Right kidney (tissue), 1 donor: ENCODE measurements around the gene MTM1.
A peak's percentile ranks its signal among the peaks of the same experiment; 100 is the strongest.

Source experiments
- DNase-seq: peaks from one replicate; pipeline ENCODE4 v3.0.0-alpha.2; 2016

Gene MTM1

DNA sequence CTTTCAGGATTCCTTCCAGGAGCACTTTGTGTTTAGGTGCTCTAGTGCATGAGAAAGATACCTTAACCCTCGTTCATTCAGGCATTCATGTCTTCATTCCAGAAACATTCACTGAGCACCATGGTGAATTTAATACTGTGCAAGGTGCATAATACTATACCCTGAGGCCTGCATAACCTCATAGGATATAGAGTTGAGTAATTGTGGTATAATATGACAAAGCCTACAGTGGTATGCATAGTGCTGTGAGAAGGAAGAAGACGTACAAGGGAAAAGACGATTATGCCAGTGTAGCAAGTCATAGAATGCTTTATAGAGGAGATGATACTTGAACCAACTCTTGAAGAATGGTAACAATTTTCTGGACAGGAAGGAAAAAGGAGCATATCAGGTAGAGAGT, 34.3 kb downstream of the MTM1 start:
- DNase-seq: no peak

DNA sequence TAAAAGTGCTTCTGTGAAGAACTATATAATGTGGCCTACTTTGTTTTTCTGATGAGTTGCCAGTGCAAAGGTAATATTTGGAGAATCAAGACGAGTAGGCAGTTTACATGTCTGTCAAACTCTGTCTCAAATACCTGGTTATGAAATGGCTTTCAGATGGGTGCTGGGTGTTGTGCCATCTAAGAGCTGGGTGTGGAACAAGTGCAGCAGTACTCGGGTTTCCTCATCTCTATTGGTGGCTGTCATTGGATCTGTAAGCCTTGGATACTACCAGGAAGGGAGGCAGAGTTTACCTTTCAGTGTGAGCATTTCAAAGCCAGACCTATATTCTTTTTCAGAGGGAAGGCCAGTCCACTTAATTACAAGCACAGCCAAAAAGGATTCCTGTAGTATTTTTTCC, 37.2 kb downstream of the MTM1 start:
- no peak for DNase-seq

DNA sequence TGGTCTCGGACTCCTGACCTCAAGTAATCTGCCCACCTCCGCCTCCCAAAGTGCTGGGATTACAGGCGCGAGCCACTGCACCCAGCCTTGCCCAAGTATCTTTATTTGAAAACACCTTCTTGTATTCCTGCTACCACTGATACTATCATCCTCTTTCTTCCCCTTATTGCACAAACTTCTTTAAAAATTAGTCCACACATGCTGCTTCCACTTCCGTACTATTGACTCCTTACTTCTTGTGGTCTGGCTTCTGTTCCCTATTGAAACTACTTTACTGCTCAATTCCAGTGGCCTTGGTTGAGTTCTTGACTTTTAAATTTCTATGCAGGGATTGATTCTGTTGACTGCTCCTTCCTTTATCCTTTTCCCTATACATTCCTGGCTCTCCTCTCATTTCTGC, 38.8 kb downstream of the MTM1 start:
- DNase-seq: no peak

DNA sequence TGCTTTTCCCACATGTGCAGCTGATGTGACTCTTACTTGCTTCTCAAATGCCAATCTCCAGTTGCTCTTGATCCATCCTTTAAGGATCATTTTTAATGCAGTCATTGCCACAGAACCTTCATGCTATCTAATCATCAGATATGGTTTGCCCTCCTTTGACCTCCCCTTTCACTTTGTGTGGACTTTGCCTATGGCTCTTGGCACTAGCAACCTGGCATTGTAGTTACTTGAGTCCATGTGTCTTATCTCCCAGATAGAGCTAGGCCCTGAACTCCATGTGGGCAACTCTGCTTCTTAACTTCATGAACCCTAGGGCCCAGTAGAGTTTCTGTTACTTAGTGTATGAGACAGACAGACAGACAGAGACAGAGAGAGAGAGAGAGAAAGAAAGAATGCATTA, 41.6 kb downstream of the MTM1 start:
- DNase-seq: no peak

DNA sequence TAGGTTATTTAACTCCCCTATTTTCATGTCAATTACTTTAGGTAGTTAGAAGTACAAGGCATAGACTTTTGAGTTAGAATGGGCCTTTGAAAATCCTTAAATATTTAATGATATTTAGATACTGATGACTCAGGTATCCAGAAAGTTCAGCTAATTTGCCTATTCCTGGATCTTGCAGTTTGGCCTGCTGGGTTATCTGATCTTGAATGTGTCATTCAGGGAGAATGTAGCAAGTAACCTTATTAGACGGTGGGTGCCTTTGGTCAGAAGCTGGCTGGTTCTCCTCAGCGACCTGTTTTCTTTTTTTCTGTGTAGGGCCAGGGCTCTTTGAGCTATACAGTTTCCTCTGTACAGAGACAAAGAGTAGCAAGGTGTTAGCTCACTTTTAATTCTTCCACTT, 42.0 kb downstream of the MTM1 start:
- DNase-seq: no peak

DNA sequence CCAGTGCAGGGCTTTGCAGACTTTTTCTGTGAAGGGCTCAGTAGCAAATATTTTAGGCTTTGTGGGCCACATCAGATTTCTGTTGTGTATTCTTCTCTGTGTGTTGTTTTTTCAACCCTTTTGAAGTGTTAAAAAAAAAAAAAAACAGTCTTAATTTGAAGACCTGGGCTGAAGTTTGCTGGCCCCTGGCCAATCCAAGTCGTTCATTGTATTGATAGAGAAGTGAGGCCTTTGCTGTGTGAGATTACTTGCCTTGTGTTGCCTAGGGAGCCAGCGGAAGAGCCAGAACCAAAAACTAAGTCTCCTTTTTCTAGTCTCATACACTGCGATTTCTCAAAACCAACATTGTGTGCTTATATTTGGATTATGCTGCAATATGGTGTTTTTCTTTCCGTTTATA, 46.9 kb downstream of the MTM1 start:
- no peak for DNase-seq

DNA sequence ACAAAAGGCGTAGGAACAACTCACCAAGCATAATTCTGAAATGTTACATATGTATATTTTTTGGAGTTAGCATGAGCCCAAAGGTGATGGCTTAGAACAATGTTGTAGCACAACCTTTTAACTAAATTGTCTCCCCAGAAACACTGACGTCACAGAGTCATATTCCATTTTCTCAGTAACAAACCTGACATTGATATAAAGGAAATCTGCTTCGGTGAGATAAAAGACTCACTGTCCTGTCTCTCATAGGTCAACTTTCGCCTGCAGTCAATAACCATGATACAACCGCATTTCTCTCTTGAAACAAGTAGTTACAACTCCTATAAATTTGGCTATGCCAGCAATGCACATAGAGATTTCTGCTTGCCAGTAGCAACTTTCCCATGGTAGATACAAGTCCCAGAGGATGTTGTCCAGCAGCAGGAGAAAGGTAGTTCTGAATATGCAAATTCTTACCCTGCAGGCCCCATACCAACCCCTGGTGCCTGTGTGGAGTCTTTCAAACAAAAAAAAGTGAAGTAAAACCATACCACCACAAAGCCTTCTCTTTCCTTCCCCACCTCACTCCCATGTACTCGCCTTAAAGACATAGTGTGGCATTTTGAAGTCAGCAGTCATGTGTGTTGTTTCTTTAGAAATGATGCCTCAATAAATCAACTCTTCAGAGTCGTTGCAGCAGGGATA, 47.9 kb downstream of the MTM1 start:
- DNase-seq: no peak

DNA sequence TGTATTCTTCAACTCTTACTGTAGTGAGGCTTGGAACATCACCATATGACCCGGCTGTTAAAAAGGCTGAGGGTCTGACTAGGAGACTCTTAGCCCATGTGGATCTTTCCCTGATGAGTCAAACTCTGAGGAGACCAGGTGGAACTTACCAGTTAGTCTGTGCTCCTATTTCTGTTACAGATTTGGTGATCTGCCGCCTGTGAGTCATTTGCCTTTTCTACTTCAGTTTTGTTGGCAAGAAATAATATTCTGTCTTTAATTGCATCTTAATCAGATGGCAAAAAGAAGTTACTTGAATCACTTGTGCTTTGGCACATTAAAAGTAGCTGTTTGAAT, 48.4 kb downstream of the MTM1 start:
- no peak for DNase-seq

DNA sequence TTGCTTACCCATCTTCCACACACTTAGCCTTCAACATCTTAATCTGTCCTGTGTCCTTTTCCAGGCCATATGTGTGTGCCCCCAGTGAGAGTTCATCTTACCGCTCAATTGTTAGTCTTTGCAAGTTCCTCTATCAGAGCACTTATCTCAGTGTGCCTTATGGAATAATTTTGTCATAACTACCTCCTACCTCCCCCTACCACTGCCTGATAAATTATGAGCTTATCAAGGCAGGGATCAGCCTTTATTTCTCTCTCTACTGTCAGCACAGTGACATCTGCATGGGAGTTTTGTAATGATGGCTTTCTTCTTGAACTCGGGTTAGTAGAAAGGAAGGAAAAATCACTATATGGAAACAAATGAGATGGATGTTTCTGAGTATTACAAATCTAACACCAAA, 53.2 kb downstream of the MTM1 start:
- no peak for DNase-seq

DNA sequence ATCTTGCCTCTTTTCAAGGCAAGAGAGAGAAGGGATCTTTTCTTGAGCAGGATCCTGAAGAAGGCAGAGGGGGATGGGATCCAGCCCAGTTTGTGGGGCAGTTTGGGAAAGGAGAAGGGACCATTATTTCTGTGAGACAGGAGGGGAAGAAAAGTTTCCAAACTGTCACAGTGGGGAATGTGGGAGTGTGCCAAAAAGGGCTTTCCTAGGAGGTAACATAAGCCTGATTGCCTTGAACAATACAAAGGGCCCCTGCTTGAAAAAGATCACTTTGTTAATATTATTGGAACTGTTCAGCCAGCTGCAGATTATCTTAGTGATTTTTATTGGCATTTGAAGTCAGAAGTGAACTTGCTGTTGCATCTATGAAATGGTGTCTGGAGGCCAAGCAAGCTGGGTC, 55.2 kb downstream of the MTM1 start:
- no peak for DNase-seq

DNA sequence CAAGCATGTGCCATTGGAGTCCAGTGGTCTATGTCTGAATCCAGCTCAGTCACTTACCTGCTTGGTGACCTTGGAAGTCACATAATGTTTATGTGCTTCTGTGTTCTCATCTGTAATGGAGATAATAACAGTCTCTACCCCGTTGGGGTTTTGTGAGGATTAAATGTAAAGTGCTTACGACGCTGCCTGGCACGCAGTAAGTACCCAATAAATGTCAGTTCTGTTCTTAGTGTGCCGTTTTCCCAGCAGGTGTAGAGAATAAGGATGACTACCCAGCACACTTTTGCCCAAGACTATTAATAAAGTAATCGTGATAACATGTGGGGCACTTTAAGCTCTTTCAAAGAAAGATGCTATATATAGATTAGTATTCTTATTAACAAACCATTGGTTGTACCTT, 56.7 kb downstream of the MTM1 start:
- DNase-seq: no peak

DNA sequence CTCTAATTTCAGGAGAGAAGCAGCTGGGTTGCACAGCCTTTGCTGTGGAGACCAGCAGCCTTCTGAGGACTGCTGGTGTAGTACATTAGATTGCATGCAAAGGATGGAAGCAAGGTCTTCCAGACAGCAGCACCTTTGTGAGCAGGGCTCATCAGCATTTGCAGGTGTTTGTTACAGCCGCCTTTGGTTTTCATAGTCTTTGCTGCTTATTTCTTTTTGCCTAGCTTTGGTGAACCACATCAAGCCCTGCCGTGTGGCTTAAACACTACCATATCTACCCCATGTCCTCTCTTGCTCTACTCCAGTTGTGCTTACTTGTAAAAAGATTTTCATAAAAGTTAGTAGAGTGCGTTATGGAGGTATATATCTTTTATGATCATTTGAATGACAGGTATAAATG, 57.5 kb downstream of the MTM1 start:
- DNase-seq: no peak

DNA sequence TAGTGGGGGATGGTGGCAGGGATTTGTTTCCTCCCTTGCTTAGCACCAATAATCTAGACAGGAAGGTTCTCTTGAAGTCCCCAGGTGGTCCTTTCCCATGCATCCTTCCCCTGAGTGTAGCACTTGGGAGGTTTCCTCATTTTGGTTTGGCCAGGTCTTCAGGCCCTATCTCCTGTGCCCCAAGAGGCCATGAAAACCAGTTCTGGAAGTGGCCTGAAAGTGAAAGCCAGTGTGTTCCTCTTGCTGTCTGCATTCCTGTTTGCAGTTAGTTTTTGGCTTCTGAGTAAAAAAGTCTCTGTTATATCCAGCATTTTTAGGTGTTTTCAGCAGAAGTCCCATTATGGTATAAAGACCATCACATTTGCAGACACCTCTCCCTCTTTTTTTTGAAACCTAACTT, 59.5 kb downstream of the MTM1 start:
- DNase-seq: no peak

DNA sequence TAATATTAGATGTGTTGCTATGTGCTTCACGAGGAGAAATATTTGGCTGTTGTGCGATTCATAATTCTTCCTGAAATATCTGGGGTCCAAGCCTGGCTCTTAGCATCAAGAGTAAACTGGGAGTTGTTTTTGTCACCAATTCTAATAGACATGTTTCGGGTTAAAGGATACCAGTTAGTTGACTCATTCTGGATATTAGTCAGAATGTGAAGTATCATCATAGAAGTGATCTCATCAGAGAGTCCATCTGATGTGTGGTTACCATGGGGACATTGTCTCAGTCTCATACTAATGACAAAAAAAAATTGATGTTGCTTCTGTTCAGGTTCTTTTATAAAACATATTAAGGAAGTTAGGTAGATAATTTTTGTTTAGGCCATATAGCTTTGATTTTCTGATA, 67.5 kb downstream of the MTM1 start:
- DNase-seq: no peak

DNA sequence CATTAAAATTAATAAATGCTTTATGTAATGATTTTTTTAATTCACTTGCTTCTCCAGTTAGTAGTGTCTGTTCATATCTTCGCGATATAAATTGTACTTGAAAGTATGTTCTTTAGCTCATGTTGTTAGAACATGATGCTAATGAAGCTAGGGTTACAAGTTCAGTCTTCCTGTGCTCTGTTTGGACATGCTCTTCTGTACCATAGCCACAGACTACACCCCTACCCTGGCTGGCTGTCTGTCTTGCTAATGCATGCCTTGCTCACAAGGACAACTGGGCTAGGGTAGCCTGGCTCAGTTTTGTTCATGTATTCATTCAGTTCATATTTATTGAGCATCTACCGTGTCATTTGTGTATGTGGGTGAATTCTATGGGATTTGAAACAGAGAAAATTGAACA, 74.0 kb downstream of the MTM1 start:
- DNase-seq: no peak

DNA sequence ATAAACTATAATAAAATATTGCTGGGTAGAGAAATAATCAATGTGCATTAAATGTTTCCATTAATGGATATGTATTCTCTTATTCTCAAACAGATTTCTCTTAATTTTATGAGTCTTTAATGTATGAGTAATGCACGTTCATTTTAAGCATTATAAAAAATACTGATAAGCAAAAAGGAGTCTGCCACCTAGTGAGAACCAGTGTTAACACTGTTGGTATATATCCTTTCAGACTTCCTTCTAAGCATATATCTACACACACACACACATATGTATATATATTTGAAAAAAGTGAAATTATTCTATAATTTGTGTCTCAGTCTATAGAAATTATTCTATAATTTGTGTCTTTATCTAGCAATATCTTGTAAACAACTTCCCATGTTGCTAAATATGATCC, 74.8 kb downstream of the MTM1 start:
- no peak for DNase-seq

DNA sequence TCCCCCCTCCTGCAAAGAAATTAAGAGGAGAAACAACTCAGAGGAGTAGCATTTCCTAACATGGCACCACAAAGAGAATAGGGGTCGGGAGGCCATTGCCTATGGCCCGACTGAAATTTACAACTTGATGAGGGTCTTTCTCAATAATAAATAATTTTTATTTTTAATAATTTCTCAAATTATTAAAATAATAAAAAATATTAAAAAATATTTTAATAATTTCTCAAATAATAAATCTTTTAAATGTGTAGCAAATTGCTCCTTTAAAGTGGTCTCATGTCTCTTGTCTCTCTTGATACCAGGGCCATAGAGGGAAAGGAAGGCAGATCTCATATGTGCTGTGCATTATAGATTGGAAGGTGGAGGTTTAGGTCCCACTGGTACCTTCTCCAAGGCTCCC, 75.5 kb downstream of the MTM1 start:
- no peak for DNase-seq

DNA sequence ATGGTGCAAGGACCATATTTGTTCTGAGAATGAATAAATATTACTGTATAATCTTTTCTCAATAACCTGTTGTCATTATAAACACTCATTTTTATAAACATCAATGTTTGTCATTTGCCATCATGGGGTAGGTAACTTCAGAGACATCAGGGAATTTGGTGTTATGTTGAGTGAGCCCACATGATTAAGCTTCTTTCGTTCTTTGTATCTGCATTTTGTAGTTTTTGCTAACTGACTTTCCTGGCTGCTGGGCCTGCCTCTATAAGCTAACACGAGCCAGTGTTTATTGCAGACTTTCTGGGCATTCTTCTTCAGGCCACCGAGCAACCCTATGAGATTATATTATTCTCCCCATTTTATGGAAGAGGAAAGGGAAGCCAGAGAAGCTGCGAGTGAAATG, 76.0 kb downstream of the MTM1 start:
- DNase-seq: no peak

DNA sequence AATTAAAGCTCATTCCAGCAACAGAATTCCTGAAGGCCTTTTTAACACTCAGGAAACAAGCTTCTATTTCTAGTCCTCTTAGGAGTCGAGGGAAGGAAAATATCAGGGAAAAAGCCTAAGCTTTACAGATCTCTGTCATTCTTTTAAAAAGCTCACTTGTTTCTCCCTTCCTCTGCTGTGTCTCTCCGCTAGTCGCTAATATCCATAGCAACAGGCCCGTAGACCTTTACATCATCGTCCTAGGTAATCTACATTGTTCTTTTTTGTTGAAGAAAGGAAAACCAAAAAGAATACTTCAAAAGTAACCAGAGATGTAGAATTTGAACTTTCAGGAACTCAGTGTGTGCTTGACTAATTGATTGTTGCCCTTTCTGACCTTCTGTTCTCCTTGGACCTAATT, 78.9 kb downstream of the MTM1 start:
- no peak for DNase-seq

DNA sequence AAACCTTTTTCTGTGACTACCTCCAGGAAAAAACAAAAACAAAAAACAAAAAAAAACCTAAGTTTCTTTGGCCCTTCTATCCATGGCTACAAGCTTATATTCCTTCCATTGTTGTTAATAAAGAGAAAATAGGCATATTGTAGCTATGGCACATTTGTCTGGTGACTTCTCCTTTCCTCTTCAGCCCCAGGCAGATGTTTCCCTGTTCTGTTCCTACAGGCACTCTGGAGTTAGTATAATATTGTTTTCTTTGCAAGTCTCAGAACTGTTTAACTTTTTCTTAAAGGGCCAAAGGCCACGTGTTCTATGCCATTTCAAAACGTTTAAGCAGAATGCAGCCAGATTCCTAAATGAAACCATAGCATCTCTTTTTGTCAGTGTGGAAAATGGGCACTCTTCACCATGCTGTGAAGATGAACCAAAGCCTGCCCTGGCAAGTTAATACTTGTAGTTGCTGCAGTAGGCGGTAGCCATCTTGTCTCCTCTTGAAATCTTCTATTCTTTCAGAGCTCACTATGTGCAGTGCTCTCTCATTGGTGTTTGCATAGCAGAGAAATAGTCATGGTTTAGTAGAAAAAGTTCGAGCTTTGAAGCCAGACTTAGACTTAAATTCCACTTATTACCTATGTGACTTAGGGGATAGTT, 80.0 kb downstream of the MTM1 start:
- no peak for DNase-seq

DNA sequence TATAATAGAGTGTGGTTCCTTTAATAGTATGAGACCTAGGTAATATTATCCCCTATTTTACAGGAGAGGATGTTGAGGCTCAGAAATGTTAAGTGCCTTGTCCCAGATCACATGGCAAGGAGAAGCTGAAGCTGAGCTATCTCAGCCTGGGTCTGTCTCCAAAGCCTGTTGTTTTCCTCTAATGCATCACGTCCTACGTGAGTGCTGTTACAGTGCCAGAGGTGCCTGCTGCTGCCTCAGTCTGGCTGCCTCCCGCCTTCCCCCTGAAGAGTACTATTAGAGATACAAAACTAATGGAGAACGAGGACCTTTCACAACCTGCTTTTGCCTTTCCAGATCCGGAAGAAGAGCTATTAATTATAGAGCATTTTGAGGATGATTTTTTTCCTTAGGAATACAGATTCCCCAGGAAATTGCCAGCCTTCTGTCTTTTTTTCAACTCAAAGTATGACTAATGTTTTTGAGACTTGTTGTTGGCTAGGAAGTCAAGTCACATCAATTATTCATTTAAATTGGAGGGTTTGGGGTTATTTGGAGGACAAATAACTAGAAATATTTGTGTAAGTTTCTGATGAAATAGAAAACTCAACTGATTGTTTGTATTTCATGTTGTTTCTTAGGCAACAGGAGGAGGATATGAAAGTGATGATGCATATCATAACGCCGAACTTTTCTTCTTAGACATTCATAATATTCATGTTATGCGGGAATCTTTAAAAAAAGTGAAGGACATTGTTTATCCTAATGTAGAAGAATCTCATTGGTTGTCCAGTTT, 80.9 kb downstream of the MTM1 start:
- DNase-seq: peak; percentile 2

DNA sequence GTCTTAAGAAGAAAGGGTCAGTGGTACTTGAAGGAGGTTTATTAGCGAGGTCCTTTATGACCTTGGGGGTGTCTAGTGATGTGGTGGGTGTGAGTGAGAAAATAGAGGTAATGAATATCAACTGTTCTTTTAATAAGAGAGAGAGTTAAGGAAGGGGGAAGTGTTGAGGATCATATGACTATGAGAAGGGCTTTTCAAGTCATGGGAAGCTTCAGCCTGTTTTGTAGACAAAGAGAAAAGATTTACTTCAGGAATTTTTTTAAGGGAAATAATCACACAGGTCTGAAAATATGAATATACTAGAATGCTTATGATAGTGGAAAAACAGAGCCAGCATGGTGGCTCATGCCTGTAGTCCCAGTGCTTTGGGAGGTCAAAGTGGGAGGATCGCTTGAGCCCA, 83.5 kb downstream of the MTM1 start:
- DNase-seq: no peak

DNA sequence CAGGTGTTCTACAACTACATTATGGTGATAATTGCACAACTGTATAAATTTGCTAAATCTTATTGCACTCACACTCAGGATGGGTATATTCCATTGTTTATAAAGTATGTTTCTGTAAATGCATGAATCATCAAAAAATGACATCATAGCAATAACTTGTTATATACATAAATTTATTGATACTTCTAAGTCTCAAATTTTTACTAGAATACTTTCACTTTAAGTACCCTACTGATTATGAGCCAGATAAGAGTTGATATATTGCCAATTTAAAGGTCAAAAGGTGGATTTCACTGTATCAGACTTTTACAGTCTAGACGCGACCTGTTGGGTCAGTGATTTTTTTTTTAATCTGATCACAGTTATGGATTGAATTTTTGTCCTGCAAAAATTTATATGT, 87.4 kb downstream of the MTM1 start:
- DNase-seq: no peak

DNA sequence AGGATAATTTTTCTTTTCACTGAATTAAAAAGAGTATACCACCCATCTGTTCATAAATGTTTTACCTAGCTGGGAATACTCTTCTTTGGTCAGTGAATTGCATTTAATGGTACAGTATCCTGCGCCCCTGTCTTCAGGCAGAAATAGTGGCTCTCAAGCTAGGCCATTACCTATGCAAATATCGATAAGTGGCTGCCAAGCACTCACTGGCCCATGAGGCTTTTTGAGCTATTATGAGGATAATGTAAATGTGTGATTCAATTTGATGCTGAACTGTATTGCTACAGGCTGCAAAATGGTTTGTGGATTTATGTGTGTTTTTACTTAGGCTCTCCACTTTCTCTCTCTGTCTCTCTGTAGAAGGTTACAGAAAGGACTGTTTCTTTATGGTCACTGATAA, 94.7 kb downstream of the MTM1 start:
- DNase-seq: no peak
